Stimulated activated CD4-positive, alpha-beta T cell treated with anti-CD3 and anti-CD28 coated beads, Interleukin-15, amount 100 ng/mL, for 48 hours (primary cell): ENCODE measurements around the gene CLCA2.

Source experiments
- DNase-seq, 2 donors: peaks; one replicate each; pipeline ENCODE4 v3.0.0-alpha.2; 2020; ENCODE audit warnings: low read depth in 2 of 2

The CLCA2 gene, protein sequence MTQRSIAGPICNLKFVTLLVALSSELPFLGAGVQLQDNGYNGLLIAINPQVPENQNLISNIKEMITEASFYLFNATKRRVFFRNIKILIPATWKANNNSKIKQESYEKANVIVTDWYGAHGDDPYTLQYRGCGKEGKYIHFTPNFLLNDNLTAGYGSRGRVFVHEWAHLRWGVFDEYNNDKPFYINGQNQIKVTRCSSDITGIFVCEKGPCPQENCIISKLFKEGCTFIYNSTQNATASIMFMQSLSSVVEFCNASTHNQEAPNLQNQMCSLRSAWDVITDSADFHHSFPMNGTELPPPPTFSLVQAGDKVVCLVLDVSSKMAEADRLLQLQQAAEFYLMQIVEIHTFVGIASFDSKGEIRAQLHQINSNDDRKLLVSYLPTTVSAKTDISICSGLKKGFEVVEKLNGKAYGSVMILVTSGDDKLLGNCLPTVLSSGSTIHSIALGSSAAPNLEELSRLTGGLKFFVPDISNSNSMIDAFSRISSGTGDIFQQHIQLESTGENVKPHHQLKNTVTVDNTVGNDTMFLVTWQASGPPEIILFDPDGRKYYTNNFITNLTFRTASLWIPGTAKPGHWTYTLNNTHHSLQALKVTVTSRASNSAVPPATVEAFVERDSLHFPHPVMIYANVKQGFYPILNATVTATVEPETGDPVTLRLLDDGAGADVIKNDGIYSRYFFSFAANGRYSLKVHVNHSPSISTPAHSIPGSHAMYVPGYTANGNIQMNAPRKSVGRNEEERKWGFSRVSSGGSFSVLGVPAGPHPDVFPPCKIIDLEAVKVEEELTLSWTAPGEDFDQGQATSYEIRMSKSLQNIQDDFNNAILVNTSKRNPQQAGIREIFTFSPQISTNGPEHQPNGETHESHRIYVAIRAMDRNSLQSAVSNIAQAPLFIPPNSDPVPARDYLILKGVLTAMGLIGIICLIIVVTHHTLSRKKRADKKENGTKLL

DNA sequence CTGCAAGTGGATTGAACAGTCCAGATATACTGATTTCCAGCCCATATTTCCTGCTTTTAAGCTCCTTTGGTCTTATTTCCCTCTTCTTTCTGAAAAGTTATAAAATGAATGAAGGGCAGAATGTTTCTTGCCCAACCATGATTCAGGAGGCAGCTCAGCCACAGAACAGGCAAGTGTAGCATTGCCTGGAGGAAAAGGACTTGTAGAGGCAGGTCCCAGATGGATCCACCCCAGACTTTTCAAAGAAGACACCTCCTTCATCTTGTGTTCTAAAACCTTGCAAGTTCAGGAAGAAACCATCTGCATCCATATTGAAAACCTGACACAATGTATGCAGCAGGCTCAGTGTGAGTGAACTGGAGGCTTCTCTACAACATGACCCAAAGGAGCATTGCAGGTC is at the start of gene CLCA2:
Gene CLCA2 (plus strand): TSS at position 299 of the 400 bp plus-strand sequence. CDS start 77 bp downstream, at position 376.
- no peak for DNase-seq

DNA sequence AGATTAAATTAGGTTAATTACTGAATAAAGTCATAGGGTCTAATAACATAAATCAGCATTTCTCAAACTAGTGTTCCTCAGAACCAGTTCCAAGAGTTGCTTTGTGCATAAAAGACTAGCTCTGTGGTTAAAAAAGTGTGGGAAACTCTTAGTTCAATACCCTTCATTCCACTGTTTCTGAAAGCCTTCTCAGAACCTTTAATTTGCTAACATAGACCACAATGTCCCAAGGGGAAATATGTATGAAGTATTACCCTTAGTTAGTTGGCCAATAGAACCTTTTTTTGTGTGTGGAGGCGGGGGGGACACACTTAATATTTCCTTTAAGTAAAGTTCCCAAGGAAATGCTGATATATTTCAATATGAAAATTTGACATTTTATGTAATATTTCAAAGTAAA is 48.3 kb upstream of the CLCA2 start:
- DNase-seq, result no peak

DNA sequence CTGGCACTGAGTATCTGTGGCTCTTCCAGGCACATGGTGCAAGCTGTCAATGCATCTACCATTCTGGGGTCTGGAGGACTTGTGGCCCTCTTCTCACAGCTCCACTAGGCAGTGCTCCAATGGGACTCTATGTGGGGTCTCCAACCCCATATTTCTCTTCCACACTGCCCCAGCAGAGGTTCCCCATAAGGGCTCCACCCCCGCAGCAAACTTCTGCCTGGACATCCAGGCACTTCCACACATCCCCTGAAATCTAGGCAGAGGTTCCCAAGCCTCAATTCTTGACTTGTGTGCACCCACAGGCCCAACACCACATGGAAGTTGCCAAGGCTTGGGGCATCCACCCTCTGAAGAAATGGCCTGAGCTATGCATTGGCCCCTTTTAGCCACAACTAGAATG is 46.6 kb upstream of the CLCA2 start:
- DNase-seq, result no peak

DNA sequence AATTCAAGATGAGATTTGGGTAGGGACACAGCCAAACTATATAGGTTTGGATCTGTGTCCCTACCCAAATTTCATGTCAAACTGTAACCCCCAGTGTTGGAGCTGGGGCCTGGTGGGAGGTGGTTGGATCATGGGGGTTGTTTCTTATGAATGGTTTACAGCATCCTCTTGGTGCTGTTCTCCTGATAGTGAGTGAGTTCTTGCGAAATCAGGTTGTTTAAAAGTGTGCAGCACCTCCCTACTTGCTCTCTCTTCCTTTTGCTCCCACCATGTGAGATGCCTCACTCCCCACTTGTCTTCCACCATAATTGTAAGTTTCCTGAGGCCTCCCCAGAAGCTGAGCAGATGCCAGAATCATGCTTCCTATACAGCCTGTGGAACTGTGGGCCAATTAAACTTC is 45.2 kb upstream of the CLCA2 start:
- DNase-seq, result no peak

DNA sequence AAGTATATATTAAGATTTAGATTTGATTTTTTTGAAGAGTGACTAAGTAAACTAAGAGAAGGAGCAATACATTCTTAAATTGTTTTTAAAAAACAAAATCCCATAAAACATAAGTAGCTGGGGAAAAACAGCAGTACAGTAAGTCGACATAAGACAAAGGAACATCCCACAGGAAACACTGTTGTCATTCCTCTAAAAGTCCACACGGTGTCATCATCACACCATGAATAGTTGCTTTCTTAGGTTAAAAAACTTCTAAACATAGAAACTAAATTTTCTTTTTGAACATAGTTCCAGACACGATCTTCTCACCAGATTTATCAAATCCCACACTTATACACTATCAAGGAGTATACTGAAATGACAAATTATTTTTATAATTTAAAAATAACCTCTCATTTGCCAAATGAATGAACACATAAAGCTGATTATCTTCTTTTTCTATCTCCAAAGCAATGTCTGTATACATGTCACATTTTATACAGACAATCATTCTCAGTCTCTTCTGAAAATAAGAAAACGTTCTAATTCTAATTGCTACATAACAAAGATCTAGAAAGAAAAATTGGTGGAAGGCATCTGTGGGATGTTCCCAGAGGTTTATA is 43.6 kb upstream of the CLCA2 start:
- no peak for DNase-seq

DNA sequence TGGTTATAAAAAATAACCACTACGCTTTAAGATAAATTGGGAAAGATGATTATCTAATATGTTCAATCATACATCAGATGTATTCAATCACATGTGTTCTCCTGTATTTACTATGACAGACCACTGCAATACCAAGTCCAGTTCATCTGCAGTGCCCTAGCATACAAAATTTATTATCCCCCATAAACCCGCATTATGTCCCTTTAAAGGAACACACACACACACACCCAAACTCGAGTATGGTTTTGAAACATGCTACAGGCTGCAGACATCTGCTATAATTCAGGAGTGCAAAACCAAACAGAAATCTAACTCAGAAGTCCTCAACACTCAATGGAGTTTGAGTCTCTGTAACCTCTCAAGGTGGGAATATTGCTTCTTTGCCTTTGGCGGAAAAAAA is 42.7 kb upstream of the CLCA2 start:
- no peak for DNase-seq

DNA sequence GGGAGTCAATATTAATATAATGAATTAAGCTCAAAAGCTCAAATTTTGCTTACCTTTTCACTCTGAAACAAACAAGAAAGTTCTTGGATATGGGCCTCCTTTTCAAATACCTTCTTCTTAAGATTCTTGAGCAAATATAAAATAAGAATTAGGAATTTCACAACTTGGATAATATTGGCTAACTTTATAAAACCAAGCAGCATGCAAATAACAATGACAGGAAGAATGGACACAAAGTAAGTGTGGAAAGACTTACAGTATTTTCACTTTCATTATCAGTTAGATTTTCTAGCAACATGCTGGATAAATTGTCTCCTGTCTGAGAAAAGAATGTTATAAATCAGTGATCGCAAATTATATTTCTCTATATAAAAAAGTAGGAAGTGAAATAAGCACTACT is 41.1 kb upstream of the CLCA2 start:
- no peak for DNase-seq

DNA sequence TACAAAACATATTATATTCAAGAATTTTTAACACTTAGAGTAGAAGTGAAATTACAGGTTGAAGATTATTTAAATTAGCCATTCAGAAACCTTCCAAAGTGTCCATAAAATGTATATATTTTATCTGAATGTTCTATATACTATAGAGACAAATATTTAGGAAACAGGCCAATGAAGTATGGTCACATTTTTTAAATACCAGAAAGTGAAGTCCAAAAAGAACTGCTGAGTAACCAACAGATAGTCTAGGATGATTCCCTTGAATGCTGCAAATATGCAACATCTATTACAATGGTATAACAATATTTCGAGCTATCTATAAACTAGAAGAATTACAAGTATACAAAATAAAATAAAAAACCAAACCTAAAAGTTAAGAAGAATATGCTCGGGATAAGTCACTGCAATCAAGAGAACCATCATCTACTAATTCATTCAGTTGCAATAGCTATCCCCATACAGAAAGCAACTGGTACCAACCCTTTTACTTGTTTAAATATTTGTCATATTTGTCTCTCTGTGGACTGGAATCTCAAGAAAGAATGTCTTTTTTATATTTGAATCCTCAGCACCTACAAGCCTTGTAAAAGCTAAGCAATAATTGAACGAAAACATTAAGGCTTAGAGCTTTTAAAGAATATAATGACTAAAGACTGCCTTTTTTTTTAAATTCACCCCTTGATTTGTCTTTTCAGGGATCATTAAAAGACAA is 35.9 kb upstream of the CLCA2 start:
- no peak for DNase-seq

DNA sequence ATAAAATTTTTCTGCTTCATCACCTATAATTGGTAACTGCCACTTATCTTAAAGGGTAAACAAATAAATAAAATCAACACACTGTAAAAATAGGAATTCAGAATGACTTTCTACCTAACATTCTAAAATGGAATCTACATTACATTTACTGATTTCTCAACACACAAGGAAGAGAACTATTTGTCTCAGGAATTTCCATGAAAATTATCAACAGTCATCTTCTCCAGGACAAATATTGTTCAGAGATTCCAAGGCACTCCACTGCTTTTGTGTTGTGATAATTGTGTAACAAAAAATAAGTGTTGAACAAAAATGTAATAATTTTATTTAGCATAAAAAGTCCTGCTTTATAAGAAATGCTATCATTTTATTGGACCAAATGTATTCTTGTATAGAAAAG is 35.2 kb upstream of the CLCA2 start:
- no peak for DNase-seq

DNA sequence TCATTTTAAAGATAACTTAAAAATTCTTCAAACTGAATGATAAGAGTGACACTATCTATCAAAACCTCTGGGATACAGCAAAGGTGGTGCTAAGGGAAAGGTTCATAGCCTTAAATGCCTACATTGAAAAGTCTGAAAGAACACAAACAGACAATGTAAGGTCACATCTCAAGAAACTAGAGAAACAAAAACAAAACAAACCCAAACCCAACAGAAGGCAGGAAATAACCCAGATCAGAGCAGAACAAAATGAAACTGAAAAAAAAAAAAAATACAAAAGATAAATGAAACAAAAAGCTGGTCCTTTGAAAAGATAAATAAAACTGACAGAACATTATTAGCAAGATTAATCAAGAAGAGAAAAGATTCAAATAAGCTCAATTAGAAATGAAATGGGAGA is 34.7 kb upstream of the CLCA2 start:
- DNase-seq, result no peak

DNA sequence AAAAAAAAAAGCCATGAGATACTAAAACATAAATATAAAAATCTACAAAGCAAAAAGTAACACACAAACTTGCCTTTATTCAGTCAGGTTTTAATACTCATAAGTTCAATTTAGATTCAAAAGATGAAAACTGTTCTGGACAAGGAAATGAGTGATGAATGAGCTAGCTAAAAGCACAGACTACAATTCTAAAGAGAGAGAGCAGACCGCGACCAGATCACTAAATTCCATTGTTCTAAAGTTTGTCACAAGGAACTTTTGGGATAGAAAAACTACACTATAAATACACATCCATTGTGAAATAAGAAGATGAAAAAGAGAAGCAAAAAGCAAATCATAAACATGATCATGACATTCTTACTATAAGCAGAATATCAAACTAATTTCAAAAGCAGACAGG is 29.6 kb upstream of the CLCA2 start:
- DNase-seq, result no peak

DNA sequence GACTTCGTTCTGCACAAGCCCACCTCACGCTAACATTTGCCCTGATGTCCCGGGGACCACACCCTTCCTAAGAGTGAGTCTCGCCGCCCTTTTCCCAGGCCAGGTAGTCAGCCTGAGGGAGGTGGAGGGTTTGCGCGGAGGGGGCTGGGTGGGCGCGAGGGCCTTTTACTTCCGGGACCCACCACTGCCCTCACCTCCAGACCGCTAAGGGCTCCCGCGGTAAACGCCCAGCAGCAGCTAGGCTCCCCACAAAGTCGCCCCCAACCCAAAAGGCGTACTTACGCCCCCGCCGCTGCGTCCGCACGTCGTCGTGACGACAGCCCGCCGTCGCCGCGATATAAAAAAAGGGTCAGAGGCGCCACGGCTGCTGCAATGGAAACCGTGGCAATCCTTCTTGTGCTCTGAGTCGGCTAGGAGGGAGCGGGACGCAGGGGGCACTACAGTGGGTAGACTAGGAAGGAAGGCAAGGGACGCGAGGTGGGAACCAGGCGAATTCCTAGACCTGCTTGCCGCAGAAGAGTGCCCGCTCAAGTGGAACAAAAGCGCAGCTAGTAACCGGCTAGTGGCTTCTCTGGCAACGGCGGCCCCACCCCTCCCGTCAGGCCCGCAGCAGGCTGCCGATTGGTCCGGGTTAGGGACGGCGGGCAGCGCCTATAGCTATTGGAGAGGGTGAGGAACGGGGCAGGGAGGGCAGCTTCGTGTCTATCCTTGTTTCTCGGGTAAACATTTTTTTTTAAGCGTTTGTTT is 28.0 kb upstream of the CLCA2 start, which contains the start of gene ODF2L:
Gene ODF2L (minus strand): TSS at position 573 of the 747 bp plus-strand sequence. CDS start 9,296 bp downstream, outside the sequence.
- DNase-seq, result peak; percentile 80 to 86

DNA sequence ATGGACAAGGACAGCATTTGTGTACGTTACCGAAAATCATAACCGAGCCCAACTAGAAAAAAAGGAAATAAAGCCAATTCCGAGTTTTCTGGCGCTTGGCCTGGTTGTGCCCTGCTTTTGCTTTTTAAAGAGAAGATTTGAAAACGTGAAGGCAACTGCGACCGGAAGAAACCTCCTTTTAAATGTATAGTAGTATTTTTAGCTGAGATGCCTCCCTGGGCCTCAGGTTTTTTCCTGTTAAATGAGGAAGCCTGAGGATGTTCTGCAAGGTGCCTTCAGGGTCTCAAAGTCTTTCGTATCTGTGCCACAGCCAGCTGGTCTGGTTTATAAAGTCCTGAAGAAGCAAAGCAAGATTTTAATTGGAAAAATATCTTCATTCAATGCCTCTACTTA is 27.5 kb upstream of the CLCA2 start:
- DNase-seq, result no peak

DNA sequence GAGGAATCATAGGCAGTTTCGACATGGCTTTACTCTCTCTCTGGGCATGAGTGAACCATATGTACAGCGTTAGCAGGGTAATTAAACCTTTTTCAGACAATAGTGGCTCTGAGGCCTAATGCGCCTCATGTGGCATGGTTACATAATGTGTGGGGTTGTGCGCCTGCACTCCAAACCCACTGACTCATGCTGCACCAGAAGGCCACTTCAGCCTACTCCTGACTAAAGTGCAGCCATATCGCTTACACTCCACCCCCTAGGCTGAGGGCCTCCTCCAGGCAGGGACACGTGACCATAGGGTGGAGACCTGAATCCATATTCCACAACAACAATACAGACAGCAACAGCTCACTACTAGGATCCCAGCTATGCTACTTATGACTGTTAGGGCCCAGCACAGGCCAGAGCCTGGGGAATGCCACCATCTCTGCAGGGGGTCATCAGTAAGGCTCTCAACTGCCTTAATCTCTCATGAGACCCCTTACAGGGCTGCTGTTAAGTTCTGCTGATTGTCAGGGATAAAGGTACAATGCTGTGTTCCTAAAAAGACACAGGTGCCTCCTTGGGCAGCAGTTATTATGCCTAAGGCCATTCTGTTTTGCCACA is 14.5 kb upstream of the CLCA2 start:
- DNase-seq, result no peak

DNA sequence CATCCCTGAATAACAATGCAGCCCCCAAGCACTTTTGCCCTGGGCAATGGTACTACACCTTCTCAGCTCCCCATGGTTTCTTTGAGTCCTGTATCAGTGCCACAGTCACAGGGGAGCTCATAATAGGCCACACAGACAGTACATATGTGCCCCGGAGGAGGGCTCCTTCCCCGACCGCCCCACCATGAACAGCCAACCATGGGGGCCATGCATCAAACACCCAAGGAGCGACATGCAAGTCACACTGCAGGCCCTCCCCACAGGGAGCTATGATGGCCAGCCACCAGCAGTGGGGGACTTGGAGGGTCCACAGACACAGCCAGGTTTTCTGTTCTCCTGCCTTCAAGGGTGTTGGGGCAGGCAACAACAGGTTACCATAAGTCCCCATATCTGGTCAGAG is 13.1 kb upstream of the CLCA2 start:
- DNase-seq, result no peak

DNA sequence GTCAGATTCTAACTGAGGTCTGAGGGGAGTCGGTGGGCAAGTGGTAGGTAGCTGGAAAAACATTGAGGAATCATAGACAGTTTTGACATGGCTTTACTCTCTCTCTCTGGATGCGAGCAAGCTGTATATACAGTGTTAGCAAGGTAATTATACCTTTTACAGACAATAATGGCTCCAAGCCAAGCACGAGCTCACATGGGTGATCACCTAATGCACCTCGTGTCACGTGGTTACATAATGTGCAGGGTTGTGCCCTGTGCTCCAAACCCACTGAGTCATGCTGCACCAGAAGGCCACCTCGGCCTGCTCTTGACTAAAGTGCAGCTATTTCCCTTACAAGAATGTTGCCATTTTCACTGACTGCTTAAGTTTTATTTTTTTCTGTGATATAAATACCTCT is 7.6 kb upstream of the CLCA2 start:
- no peak for DNase-seq

DNA sequence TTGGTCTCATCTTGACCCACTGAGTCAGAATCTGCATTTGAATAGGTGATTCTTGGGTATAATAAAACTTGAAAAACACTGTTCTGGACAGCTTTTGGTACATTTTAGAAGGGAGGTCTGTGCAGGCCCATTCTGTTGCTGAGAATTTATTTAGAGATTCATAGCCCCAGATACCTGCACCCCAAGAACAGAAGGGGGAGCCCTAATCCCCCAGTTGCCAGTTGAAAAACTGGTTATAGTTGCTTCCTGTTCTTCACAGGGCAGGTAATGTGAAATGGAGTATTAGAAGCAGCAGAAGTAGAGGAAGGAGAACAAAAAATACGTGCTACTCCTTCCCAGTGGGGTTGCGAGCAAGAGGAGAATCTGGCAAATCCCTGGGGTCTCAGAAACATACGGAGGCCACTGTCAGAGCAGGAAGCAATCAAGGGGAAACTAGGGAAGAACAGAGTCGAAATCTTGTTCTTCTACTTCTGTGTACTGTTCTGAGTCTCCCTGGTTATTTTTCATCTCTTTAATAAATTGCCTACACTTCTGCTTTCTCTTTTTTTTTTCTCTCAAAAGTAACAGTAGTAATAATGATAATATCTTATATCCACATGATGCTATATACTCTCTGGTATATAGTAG is 4.6 kb upstream of the CLCA2 start:
- DNase-seq, result peak in 1 of 2 donors; percentile 17

DNA sequence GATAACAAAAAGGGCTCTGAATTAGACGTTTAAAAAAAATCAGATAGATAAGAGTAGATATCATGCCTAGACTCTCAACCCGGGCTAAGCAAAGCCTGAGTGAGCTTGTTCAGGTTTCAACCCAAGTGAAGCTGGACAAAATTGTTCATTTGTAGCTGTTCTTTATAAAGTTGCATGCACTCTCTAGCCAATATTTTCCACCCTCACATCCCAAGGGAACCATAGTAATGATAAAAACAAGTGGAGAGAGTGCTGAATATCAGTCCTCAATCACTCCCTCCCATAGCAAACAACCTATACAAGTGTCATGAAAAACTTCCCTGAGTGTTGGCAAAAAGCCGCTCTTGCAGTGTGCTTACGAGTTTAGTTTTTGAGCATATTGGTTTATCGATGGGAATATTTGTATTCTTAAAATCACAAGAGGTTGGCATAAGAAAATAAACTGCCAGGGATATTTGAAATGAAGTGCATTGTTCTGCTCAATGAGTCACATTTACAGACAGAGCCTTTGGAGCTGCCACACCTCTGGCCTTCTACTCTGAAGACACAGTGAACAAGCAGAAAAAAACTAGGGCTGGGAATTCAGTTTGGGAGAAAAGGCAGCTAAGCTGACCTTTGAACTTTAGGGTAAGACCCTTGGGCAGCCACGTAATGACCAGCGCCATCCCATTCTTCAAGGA is 2.2 kb upstream of the CLCA2 start:
- no peak for DNase-seq

DNA sequence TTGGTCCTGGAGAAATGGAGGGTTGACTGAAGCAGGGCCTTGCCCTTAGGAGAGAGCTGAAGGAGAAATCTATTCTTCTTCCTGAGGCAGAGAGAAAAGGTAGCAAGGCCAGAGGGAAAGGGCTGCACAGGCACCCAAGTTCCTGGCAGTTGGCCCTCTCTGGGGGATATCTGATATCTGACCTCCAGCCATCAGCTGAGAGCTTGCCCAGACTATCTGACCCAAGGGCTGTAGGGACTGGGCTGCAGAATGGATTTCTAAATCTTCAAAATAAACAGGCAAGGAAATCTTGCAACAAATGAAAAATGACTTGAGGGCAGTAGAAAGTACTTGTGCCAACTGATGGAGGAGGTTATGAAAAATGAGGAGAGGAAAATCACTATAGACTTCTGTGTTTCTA is 498 bp upstream of the CLCA2 start:
- no peak for DNase-seq
